Ascending aorta (tissue), 2 donors: ENCODE measurements around the gene BSG. TPM values are rescaled to one million over a fixed set of nuclear protein-coding genes. Genes with fewer than 3 reads are reported as not detected.

Experiments
- DNase-seq, 2 donors: peaks; one replicate each; pipeline ENCODE4 v3.0.0-alpha.2; 2019; ENCODE audit warnings: low spot score in 2 of 2
- H3K27ac ChIP-seq, 2 donors: fragments of 200-600 bp; sonication (generic); one replicate each; pipeline ENCODE4 v1.5.1; 2016 to 2017; ENCODE audit warnings: mild to moderate bottlenecking in 1 of 2
- H3K27me3 ChIP-seq: fragments of 200-600 bp; sonication (generic); one replicate; pipeline ENCODE4 v1.5.1; 2017
- H3K36me3 ChIP-seq, 2 donors: fragments of 200-600 bp; sonication (generic); one replicate each; pipeline ENCODE4 v1.5.1; 2016
- H3K4me1 ChIP-seq, 2 donors: fragments of 200-600 bp; sonication (generic); one replicate each; pipeline ENCODE4 v1.5.1; 2016 to 2017; ENCODE audit warnings: mild to moderate bottlenecking in 1 of 2
- H3K4me3 ChIP-seq, 2 donors: fragments of 200-600 bp; sonication (generic); one replicate each; pipeline ENCODE4 v1.5.1; 2016 to 2017; ENCODE audit warnings: mild to moderate bottlenecking in 1 of 2
- H3K9me3 ChIP-seq, 2 donors: fragments of 200-600 bp; sonication (generic); one replicate each; pipeline ENCODE4 v1.5.1; 2016
- CTCF ChIP-seq, 3 experiments: fragments of 200-600 bp in 2 of 3; fragments of 450-650 bp in 1 of 3; sonication (generic) in 2 of 3; IDR thresholded peaks; one replicate each; pipeline ENCODE4 v1.5.1; 2016 to 2019; ENCODE audit warnings: antibody characterized with exemption in 3 of 3, mild to moderate bottlenecking in 1 of 3, moderate library complexity in 1 of 3
- intact Hi-C: fragments of 100-400 bp; cut with DNase I; formaldehyde crosslinking; loops from one replicate; pipeline ENCODE4 v1.15.1; 2023
- total RNA-seq: library from RNA; depleted of rRNA; stranded (reverse); fragments of >200 nt; gene quantifications from one replicate; pipeline ENCODE4 v1.1.0, GENCODE V29; 2016

Gene BSG
- total RNA-seq, 1 donor from 2014 or later = 647 TPM

GRCh38 chr19:607301-608154 is 35.1 kb downstream of the BSG start:
- Histone ChIP-seq H3K4me1 (no peaks in the 10 kb centered on the region), H3K27ac (no peak overlapping the region), H3K9me3 (no peaks in the 10 kb centered on the region), H3K4me3 (no peak overlapping the region), H3K27me3 (no peaks in the 10 kb centered on the region), H3K36me3 (no peaks in the 10 kb centered on the region)
- no peak for DNase-seq
- no peak for TF ChIP-seq CTCF (IDR thresholded peaks at IDR 0.05)
- intact Hi-C loops = no loop called here

GRCh38 chr19:608155-609003 is 36.0 kb downstream of the BSG start:
- H3K4me3 ChIP-seq = no peak overlapping the region
- intact Hi-C loops = no loop called here
- H3K36me3 ChIP-seq = no peaks in the 10 kb centered on the region
- H3K9me3 ChIP-seq = no peaks in the 10 kb centered on the region
- TF ChIP-seq CTCF (IDR thresholded peaks at IDR 0.05) = no peak
- no peaks in the 10 kb centered on the region for H3K4me1 ChIP-seq
- no peak for DNase-seq
- H3K27ac ChIP-seq = no peak overlapping the region
- no peaks in the 10 kb centered on the region for H3K27me3 ChIP-seq

GRCh38 chr19:609004-609346 is 36.6 kb downstream of the BSG start:
- no peak for DNase-seq
- Histone ChIP-seq H3K9me3 (no peaks in the 10 kb centered on the region), H3K27me3 (no peaks in the 10 kb centered on the region), H3K4me1 (no peaks in the 10 kb centered on the region), H3K4me3 (no peak overlapping the region), H3K27ac (no peak overlapping the region), H3K36me3 (no peaks in the 10 kb centered on the region)
- intact Hi-C loops = no loop called here
- TF ChIP-seq CTCF (IDR thresholded peaks at IDR 0.05) = no peak

GRCh38 chr19:610071-610800 is 37.8 kb downstream of the BSG start:
- no peak for TF ChIP-seq CTCF (IDR thresholded peaks at IDR 0.05)
- DNase-seq = no peak
- peak overlapping the region in 1 of 2 donors; percentile 12 for H3K4me3 ChIP-seq
- no peak overlapping the region for H3K27ac ChIP-seq
- H3K36me3 ChIP-seq = no peaks in the 10 kb centered on the region
- intact Hi-C loops = no loop called here
- no peaks in the 10 kb centered on the region for H3K4me1 ChIP-seq
- no peaks in the 10 kb centered on the region for H3K9me3 ChIP-seq
- H3K27me3 ChIP-seq = no peaks in the 10 kb centered on the region

GRCh38 chr19:610801-611480 is 38.5 kb downstream of the BSG start:
- no peak for TF ChIP-seq CTCF (IDR thresholded peaks at IDR 0.05)
- H3K4me1 ChIP-seq = no peaks in the 10 kb centered on the region
- no peaks in the 10 kb centered on the region for H3K36me3 ChIP-seq
- intact Hi-C loops = no loop called here
- no peaks in the 10 kb centered on the region for H3K9me3 ChIP-seq
- H3K27ac ChIP-seq = no peak overlapping the region
- H3K27me3 ChIP-seq = no peaks in the 10 kb centered on the region
- DNase-seq = no peak
- H3K4me3 ChIP-seq = peak overlapping the region in 1 of 2 donors; percentile 12
